Stimulated activated CD8-positive, alpha-beta memory T cell treated with anti-CD3 and anti-CD28 coated beads, Interleukin-7, amount 100 ng/mL, for 24 hours (primary cell): ENCODE results near the gene DNM1L.
"Not testable (repeated sequence)": the region's sequence is repeated elsewhere in the genome, so short reads cannot be mapped to it uniquely, and the experiment has no call there.

Source experiments
- DNase-seq: peaks from one replicate; pipeline ENCODE4 v3.0.0-alpha.2; 2020; ENCODE audit warnings: low read depth

DNM1L gene

DNA sequence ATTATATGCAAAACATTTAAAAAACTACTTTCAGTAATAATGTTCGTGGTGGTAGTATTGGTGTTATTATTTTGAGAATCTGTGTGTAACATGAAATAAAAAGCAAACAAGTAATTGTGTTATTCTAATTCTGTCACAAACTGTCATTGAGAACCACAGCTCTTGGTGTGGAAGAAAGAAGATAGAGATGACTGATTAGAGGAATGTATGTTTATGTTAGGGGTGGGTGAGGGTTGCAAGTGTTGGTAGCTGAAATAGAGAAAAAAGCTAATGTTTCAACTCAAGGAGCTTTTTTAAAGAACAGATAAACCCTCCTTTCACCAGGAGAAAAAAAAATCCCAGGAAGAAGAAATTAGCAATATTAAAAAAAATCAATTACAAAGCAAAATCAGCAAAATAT lies 18.3 kb downstream of the DNM1L start:
- DNase-seq: no peak

DNA sequence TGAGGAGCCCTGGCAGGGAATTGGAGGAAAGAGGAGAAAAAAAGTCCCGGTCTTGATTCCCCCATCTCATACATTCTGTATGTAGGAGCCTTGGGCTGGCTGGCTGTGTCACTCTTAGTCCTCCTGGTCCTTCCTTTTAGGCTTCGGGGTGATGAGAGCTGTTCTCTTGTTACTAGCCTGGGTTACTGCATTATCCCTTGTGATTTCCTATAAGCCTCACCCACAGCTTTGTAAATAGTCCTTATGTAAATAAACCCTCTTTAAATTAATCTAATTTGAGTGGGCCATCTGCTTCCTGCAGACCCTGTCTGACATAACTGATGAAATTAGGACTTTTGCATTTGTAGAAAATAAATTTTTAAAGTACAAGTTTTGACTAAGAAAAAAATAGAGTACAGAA lies 19.2 kb downstream of the DNM1L start:
- no peak for DNase-seq

DNA sequence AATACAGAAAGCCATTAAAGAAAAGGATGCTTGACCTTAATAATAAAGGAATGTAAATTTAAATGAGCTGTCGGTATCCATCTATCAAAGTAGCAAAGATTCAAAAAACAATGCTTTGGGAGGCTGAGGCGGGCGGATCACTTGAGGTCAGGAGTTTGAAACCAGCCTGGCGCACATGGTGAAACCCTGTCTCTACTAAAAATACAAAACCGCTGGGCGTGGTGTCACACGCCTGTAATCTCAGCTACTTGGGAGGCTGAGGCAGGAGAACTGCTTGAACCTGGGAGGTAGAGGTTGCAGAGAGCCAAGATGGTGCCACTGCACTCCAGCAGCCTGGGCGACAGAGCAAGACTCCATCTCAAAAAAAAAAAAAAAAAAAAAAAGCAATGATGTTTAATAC lies 20.3 kb downstream of the DNM1L start:
- not testable (repeated sequence) for DNase-seq

DNA sequence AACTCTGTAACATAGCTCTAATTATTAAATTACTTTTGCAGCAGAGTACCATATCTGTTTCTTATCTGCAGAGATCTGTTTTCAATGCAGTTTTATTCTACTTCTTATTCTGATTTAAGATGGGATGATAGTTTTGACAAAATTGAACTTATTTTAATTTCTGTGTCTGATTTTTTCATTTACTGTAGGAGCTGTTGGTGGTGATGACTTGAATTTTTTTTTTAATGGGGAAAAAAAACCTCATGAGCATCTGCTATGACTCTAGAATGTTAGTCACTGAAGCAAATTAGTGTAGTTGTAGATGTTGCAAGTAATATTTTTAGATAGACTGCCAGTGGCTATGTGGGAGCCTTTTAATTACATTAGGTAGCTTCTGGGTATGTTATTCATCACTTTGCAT lies 23.4 kb downstream of the DNM1L start:
- no peak for DNase-seq

DNA sequence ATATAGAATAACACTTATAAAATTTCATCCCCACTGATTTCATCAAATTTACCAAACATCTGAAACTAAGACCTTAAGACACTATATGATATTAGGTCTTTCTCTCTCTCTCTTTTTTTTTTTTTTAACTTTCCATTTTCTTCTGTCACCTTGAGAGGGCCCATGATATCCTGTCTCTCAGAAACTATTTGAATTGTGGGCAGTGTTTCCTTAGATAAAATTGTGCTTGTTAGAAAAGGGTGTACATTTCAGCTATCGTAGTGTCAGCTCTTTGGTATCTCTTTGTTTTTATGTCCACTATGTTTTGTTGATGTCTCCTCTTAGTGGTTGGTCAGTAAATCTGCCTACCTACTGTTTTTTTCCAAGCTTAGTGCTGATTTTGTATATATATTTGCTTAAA lies 23.8 kb downstream of the DNM1L start:
- no peak for DNase-seq

DNA sequence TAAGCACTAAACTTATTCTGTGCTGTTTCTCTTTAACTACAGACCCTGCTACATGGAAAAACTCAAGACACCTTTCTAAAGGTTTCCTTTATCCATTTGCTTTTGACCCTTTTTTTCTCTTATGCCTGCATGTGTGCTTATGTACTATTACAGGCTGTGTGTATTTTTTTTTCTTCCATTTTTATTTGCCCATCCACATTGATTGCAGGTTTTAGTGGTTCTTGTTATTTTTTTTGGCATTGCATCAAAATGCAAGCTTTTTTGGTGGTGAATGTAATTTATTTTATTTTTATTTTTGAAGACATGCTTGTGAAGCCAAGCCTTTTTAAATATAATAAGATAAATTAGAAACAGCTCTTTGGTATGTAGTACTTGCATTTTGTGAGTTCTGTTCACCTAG lies 26.7 kb downstream of the DNM1L start:
- no peak for DNase-seq

DNA sequence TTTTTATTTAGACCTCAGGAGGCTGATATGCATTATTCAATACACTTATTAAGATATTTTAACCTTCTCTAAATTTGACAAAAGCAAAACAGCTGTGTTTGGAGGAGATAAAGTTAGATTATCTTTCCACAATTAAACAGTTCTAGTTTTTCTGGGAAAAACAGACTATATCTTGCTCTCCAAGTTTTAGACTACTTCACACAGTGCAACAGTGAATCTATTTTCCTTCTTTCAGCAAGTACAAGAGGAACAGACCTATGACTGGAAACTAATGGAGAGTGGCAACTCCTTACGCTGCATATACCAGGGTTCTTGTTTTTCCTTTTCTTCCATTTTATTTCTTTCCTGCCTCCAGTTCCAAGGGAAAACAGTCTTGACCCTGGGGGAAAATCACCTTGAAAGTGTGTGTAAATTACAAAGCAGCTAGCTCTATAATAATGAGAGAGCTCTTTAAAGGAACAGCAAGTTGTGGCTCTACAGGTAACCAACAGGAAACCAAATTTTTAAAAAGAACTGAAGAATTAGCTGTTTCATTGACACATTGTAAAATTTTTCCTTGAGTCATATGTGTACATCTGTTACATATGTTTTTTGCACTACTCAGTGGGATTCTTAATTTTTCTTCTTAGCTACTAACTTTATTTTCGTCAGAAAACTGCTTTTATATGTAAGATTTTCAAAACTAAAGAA lies 27.4 kb downstream of the DNM1L start:
- no peak for DNase-seq

DNA sequence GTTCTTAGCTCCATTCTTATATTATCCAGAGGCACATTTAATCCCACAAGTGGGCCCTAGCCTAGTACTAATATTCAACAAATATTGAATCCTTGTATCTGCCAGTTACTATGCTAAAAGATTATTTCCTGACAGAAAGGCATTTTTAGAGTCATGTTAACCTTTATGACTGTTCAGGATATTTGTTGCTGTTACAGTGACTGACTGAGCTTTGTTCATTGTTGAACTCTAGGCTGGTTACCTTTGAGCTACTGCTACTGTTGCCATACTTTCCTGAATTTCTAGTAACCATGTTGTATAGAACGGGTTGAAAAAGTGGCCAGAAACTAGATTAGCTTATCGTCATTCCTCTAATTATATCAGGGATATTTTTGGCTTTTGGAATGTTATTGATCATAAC lies 29.8 kb downstream of the DNM1L start:
- no peak for DNase-seq

DNA sequence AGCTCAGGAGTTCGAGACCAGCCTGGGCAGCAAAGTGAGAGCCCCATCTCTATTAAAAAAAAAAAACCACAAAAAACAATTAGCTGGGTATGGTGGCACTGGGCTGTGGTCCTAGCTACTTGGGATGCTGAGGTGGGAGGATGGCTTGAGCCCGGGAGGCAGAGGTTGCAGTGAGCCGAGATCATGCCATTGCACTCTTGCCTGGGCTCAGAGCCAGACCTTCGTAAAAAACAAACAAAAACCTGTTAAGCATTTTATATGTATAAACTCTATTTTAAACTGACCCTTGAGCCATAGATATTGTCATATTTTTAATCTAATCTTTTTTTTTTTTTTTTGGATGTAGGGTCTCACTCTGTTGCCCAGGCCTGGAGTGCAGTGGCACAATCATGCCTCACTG lies 35.7 kb downstream of the DNM1L start:
- DNase-seq: no peak

DNA sequence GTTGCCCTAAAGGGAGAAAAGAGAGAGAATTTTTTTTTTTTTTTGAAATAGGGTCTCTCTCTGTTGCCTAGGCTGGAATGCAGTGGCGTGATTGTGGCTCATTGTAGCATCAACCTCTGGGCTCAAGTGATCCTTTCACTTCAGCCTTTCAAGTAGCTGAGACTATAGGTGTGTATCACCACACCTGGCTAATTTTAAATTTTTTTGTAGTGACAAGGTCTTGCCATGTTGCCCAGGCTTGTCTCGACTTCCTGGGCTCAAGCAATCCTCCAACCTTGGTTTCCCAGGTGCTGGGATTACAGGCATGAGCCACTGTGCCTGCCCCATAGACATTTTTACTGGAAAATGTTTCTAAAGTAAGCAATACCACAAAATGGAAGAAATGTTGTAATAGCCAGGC lies 39.8 kb downstream of the DNM1L start:
- no peak for DNase-seq

DNA sequence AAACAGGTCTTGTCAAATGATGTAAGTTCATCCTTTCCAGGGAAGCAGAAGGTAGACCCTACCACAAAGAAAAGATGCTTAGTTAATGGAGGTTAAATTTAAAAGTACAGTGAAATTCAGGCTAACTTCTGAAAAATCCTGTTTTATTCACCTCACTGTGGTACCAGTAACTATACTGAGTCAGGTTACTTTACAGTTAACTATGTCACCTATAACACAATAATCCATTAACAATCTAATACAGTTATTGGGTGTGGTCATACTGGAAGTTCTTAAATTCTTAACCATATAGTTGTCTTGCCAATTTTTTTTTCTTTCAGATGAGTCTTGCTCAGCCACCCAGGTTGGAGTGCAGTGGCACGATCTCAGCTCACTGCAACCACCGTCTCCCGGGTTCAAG lies 46.2 kb downstream of the DNM1L start:
- DNase-seq: not testable (repeated sequence)

DNA sequence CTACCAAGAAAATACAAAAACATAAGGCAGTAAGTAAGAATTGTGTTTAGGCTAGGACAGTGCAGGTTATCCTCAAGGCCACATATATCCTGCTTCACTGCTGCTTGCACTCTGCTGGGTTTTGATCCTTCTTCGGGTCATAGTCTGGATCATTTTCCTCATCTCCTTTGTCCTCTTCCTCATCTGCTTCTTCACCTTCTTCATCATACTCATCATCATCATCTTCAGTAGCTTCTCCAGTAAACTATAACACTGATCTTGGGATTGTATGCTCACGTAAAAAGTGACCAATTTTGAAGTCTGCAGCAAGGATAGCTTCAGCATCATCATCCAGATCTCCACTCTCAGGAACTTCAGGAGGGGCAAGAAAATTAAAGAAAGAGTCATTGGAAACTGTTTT lies 47.2 kb downstream of the DNM1L start:
- no peak for DNase-seq

DNA sequence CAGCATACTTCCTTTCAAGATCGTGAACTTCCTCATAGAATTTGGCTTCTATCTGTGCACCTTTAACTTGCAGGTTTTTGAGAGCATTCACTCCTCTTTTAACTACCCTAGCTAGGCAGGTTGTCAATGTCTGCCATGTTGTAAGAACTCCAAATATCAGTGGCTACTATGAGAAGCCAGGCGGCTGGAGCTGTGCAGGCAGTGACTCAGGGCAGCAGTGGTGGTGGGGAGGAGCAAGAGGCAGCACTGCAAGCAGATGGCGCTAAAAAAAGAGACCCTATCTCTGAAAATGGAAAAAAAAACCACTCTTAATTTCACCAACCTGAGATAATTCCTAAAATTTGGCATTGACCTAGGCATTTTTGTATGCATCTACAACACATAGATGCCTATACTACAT lies 48.1 kb downstream of the DNM1L start:
- DNase-seq: no peak

DNA sequence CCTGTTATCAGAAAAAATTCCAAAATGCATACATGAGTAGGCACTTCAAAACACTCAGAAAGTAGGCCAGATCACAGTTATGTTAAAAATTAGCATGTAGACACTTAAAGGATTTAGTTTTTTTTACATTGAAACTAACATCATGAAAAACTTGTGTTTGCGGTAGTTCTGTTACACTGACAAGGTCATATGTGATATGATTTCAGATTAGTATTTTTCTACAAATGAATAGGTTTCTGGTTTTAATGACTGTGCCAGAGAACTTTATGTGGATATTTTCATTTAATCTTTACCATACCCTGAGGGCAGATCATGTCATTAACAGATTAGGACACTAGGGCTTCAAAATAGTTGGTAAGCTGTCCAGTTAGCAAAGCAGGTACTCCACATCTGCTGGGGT lies 55.9 kb downstream of the DNM1L start:
- no peak for DNase-seq

DNA sequence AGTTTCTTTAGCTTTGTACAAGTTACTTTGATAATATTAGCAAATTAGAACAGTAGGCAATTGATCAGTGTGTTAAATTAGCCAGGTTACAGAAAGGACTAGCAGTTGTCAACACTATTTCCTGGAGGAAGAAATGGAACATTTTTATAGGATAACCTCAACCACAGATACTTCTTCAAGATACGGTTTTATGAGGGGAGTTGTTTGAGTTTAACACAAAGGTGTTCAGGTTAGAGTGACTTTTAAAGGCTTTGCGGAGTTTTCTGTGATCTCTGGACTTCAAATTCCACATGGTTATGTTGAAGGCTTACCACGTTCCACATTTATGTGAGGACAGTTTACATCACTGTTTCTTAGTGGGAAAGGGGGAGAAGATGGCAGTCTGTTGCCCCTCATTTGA lies 57.3 kb downstream of the DNM1L start:
- DNase-seq: no peak

DNA sequence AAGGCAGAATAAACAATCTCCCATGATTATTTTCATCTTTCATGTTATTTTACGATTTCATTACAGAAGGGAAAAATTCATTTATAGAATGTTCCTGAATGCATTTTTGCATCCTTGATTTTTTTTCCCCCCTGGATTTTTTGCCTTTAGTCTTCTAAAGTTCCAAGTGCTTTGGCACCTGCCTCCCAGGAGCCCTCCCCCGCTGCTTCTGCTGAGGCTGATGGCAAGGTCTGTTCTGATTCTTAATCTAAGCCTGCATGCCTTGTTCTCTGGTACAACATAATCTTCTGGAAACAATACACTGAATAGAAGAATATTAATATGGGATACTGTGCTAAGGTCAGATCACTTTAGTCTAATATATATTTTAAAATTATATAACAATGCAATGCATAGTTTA lies 58.6 kb downstream of the DNM1L start:
- no peak for DNase-seq

DNA sequence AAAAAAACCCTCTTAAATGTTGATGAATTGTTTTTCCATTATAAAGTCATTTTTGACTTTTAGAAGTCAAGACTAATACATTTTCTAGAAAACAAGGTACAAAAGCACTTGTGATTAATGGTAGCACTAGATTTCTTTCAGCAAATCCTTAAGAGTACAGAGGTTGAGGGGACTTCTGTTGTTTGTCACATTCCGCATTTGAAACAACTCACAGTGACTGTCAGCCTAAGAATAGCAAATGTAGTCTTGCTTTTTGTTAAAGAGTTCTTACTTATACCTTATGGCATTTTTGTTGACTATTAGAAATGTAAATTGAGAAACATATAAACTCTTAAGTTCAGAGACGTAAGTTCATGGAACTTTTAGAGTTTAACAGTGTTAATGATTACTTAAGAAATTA lies 60.2 kb downstream of the DNM1L start:
- no peak for DNase-seq

DNA sequence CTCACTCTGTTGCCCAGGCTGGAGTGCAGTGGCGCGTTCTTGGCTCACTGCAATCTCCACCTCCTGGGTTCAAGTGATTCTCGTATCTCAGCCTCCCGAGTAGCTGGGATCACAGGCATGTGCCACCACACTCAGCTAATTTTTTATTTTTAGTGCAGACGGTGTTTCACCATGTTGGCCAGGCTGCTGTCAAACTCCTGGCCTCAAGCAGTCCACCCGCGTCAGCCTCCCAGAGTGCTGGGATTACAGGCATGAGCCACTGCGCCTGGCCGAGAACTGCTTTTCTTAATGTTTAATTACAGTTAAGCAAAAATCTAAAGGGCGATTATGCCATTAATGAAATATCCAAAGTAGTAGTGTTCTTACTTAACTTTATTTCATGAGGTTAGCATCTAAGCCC lies 63.0 kb downstream of the DNM1L start:
- no peak for DNase-seq

DNA sequence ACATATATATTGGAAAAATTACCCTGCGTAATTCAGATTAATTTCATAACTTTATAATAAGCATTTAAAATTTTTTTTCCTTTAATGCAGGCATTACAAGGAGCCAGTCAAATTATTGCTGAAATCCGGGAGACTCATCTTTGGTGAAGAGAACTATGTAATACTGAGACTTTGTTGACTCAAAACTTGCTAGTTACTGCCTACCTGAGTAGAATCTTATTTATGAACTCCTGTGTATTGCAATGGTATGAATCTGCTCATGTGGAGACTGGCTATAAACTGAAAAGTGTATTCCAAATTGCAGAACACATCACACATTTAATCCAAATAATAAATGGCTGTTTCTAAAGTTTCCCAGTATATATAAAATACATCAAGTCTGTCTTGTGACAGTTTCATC lies 64.2 kb downstream of the DNM1L start:
- DNase-seq: no peak

DNA sequence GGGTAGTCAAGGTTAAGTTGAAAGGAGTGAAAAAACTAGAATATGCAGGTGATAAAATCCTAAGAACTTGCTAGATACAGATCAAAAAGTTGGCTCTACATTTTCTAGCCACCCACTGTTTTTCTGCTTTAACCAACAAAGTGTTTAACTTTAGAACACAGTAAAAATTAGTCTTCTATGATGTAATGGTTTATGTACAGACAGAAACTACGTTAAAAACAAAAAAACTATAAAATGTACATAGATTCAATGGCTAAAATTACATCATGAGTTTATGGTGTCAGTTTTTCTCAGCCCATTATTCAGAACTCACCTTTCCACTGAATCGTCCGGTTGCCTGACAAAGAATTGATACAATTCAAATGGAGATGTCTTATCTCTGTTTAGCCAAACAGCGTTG lies 74.5 kb downstream of the DNM1L start:
- no peak for DNase-seq

DNA sequence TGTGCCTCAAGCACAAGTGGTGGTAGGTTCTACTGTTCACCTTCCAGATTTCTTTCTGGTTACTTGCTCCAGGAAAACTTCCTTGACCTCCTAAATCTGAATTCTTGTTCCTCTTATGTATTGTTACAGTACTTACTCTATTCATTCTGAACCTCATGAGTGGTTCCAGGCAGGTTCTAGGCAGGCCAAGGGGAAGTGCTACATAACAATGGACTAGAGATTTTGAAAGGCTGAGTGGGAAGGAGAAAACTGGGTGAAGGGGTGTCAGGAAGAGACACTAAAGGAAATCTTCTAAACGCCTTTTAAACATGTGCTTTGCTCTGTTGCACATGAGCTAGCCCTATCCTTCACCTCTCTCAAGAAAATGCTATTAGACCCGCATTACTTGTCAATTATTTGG lies 75.0 kb downstream of the DNM1L start:
- DNase-seq: no peak

DNA sequence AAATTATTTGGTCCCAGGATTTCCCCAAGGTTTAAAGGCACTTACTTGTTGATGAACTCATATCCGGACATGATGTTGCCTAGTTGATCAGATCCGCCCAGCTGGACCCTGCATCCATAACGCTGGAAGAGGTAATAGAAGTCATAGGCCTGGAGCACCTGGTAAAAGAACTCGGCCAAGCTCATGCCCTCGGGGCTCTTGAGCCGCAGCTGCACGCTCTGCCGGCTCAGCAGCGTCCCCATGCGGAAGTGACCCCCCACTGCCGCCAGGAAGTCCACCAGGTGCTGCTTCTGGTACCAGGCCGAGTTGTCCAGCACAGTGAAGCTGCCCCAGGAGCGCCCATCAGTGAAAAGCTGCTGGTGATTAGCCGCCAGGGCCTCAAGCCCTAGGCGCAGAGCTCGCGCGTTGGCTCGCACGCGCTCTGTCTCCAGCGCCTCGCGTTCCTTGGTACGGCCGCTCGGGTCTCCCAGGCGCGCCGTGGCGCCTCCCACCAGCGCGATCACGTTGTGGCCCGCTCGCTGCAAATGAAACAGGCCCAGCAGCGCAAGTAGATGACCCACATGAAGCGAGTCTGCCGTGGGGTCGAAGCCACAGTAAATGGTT lies 76.1 kb downstream of the DNM1L start:
- DNase-seq: peak; percentile 43

DNA sequence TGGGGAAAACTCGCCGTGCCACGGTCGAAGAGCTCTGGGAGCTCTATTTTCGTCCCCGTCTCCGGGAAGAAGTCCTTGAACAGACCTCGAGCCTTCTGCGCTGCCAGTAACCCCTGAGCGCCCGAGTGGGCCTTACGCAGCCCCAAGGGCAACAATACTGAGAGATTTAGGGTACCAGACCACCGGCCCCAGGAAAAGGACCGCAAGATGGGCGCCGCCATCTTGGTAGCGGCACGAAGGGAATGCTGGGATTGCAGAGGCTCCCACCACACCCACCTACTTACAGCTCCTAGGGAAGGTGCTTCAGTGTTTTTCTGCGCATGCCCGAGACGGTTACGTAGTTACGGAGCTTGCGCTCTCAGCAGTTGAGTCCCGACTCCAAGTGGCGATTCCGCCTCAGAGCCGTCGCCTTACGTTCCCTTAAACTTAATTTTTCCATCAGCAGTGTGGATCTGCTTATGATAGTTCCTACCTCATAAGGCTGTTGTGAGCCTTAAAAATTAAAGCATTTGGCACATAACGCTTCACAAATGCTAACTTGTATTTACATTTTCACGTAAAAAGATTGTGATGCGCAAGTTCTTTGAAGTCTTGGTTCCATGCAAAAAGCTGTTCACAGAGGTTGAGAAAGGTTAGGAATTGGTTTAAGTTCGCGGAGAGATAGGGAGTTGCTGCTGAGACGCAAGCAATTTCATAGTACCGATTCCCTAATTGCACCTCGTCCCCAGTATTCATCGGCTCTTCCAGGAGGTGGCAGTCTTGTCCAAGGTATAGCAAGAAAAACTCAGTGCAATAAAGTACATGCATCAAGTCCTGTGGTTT lies 76.8 kb downstream of the DNM1L start, which contains the start of gene YARS2:
Gene YARS2 (minus strand): TSS at position 244 of the 822 bp plus-strand sequence. CDS start 23 bp downstream, at position 221.
- peak; percentile 74 for DNase-seq
